Sigmoid colon (tissue), 3 donors: ENCODE data around the gene AGBL1.

Experiments
- CTCF ChIP-seq, 4 experiments: fragments of 450-650 bp in 3 of 4; fragments of 200-600 bp in 1 of 4; IDR thresholded peaks; one replicate each; pipeline ENCODE4 v1.5.1; 2016 to 2019; ENCODE audit warnings: antibody characterized with exemption in 4 of 4, mild to moderate bottlenecking in 3 of 4, moderate library complexity in 2 of 4
- POLR2A ChIP-seq, 2 donors: fragments of 450-650 bp; IDR thresholded peaks; one replicate each; pipeline ENCODE4 v1.6.1; 2016; ENCODE audit warnings: antibody characterized with exemption in 2 of 2, mild to moderate bottlenecking in 2 of 2, moderate library complexity in 2 of 2

DNA sequence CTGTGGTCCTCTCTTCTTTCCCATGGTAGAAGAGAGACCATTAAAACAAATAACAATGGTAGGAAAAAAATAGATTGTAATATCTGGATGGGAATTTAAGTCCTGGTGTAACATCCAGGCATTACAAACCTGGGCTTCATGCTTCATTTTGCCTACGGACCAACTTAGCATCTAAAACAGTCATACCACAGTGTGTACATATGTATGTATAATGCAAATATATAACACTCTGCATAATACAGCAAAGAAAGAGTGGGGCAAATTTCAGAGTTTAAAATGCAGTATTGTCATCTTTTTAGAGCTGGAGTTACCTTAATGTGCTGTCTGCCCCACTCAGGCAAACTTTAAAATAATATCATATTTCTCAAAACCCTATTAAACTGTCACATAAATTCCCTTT, 298.2 kb downstream of the AGBL1 start:
- TF ChIP-seq CTCF (IDR thresholded peaks at IDR 0.05): no peak
- no peak for TF ChIP-seq POLR2A (IDR thresholded peaks at IDR 0.05)
